ENCODE measurements around the gene GPR84.
"Not testable (repeated sequence)": the region's sequence is repeated elsewhere in the genome, so short reads cannot be mapped to it uniquely, and the experiment has no call there.

The GPR84 gene

DNA sequence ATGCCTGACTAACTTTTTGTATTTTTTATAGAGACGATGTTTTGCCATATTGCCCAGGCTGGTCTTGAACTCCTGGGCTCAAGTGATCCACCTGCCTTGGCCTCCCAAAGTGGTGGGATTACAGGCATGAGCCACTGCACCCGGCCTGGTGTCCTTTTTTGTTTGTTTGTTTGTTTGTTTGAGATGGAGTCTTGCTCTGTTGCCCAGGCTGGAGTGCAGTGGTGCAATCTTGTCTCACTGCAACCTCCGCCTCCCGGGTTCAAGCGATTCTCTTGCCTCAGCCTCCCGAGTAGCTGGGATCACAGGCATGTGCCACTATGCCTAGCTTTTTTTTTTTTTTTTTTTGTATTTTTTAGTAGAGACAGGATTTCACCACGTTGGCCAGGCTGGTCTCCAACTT, 10.0 kb downstream of the GPR84 start:
- not testable (repeated sequence) for DNase-seq

DNA sequence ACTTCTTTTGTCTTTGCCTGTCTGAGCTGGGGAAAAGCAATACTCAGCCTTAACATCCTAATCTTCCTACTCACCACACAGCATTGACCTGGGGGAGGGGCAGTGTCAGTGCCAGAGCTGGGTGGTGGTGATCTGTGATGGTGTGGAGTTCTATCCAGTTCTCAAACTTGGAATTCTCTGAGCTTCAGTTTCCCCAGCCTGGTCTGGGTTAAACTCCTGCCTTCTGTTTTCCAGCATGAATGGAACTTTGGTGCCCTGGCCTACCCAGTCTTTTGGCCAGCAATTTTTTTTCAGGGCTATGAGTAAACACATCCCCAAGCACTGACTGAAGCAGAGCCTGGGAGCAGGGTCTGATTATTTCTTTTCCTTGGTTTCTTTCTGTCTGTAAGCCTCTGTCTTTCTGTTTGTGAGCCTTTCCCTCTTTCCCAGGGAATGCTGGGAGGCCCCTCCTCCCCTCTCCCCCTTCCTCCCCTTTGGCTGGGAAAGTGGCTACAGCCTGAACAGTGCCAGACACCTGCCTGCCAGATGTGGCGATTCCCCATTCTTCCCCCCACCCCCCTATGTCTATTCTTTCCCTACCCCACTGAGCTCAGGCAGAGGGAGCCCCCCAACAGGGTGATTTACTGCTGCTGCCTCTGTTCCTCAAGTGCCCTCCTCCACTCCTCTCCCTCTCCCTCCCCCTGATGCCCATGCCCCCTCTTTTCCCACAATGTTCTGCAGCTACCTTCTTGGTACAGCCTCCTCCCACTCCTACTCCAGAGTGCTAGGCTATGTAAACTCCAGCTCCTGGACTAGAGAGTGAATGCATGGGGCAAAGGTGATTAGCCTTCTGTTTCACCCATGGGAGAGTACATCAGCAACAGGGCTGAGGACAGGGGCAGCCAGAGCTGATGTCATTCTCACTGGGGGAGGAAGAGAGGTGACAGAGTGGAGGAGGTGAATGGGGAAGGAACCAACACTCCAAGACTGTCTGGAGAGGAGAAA, 11.1 kb downstream of the GPR84 start:
- no peak for DNase-seq

DNA sequence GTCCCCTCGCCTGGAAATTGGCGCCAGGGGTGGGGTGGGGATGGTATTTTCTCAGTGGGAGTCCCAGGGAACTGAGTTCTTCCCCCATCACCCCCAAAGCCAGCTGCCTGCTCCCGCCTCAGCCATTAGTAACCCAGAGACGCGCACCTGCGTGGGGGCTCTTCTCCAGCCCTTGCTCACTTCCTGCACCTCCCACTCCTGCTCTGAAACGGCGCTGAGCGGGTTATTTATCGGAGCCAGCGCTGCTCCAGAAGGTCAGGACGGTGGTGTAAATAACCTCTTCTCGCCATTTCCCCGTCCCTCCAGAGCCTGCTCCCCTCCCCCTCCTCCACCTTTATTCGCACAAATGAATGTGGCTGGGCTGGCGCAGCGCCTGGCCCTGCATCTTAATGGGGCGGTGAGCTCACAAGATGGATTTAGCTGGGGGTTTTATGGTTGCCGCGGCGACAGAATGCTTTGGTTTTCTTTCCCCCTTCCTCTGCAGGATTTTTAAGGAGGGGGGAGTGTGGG, 12.2 kb downstream of the GPR84 start:
- DNase-seq: peak in 1 of 2 donors; percentile 24

DNA sequence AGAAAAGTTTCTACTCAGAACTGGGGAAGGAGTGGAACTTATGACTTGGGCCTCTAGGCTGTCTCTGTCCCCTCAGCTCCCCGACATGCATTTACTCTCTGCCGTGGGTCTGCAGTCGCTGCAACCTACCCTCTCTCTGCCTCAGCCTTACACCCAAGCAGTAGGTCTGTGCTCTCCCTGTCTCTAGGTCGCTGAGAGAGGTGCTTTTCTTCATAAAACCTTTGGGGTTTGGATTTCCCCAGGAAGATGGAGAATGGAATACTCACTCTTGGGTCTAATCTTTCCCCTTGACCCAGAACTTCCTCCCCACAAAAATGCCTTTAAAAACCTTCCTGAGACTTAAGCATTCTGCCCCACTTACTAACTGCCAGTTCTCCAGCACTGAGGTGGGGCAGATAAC, 12.9 kb downstream of the GPR84 start:
- no peak for DNase-seq

DNA sequence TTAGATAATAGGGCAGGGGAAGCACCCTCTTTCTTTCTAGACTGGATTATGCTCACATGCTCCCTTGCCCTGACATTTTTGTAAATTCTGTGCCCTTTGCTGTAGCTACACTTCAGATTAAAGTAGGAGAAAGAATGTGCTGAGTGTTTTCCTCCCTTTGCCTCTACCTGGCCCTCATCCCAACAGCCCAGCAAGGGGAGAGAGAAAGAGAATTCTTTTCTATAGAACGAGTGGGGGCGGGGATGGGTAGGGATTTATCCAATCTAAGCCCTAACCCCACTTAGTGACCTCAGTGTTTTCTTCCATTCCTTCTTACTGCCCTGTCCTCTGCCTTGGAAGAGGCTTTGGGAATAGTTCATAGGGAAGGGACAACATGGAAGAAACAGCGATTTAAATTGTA, 13.5 kb downstream of the GPR84 start:
- no peak for DNase-seq

DNA sequence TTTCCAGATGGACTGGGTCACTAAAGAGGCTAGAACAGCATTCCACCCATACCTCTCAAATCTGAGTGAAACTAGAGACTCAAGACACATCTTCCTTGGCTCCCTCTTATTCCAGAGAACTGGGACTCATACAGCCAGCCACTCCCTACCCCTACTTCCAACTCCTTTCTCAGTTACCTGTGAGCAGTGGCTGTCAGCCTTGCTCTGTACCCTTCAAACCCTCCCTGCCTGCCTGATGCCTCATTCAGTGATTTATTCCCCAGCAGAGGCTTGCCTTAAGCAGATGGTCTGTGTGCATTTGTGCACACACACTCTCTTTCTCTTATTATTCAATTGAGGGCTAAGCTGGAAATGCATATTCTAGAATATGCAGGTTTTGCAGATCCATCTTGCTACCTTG, 14.6 kb downstream of the GPR84 start:
- DNase-seq: no peak

DNA sequence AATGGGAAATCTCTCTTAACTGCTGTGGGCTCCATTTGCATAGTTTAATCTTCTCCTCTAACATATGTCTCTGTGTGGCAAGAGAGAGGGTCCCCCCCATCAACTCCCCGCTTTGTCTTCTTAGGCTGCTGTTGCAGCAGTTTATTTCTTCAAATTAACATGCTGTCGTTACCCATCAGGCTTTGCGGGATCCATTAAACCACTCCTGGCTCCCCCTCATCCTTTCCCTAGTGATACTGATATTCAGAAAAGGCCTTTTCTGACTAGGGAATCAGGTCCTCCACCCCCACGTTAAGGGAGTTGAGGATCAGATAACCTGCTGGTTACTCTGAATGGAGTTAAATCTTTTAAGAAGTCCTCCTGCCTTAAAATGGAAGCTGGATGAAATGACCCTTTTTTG, 15.2 kb downstream of the GPR84 start:
- no peak for DNase-seq

DNA sequence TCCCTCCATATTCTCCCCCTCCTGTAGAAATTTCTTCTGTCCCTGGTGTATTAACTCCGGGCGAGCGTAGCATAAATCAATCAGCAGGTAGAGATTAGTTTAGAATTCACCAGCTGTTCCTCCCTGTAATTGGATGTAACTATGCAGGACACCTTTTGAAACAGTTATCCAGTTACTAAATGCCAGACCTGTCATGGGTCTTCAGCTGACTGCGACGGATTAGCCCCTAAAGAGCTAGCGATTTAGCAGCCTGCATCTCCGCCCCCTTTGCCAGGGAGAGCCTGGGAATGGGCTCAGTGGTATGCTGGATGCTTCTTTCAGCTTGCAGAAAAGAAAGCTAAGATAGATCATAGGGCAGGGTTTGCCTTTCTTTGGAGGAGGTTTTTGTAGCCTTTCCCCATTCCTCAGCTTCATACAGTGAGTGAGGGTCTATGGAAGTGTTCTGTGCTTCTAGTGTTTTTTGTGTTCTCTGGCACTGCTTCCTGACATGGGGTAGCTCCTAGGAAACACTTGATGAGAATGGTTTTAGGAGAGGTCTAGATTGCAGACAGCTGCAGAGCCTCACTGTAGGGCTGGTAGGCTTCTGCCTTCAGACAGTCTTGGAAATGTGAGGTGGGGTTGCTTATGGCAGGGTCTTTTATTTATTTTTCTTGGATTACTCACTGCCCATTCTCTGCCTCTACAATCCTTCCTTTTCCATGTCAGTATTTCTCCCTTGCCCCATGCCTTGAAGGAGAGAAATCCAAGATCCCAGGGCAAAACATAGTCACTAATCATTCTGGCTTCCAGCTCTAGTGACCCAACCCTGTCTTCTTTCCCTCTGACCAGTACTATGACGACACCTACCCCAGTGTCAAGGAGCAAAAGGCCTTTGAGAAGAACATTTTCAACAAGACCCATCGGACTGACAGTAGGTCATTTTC, 22.6 kb downstream of the GPR84 start:
- no peak for DNase-seq

DNA sequence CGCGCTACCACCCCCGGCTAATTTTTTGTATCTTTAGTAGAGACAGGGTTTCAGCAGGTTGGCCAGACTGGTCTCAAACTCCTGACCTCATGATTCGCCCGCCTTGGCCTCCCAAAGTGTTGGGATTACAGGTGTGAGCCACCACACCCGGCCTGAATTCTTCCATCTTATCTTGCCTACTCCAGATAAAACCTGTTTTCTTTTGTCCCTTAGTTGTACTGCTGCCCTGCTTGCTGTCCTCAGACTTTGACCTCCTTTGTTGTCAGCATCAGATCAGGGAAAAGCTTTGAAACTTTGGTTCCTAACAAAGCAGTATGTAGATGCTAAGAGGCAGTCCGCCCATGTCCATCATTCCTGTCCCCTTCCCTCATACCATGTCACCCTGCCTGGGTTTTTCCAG, 23.4 kb downstream of the GPR84 start:
- no peak for DNase-seq

DNA sequence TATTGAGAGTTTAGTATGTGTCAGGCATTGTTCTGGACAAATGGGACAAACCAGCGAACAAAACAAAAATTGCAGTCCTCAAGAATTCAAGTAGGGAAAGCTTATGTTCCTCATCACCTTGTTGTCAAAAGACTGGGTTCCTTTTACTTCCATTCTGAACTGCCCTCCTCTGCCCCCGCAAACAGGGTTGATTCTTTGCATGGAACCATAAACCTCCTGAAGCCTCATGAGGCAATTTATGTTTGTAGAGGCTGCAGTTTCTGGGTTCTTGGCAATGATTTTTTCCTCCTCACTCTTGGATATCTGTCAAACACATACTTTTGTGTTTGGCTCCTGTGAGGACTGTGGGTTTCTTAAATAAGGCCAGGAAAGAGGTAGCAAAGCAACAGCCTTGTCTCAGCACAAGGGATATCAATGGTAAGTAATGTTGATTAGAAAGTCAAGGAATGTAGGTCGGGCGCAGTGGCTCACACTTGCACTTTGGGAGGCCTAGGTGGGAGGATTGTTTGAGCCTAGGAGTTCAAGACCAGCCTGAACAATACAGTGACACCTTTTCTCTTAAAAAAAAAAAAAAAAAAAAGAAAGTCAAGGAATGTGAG, 25.5 kb downstream of the GPR84 start:
- DNase-seq: no peak

DNA sequence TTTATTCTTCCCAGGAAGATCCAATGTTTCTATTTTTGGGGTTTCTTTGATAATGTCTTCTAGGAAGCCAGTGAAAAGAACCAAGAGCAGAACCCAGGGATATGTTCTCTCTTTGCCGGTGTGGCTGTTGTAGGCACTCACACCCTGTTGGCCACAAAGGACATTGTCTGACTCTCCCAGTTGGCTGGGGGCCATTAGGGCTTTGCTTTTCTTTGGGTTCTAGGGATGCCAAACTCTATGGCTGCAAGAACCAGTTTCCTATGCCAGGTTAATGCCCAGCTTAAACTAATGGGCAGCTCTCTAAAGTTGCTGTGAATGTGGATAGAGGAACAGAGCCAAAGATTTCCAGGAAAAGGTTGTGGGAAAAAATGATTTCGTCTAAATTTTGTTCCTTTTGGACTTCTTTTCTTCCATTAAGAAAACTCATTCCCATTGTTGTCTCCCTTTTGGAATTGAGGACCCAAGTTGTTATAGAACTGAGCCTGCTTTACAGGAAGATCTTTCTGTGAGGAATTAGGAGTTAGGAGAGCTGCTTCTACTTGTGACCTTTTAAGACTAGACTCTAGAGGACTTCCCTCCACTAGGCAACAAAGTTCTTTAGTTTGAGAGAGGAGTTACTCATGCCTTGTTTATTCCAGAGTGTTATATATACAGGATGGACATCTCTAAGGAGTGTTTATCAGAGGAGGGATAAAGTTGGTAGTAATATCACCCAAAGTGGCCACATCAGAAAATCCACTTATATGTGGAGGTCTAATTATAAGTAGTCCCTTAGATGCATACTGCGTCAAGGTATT, 26.2 kb downstream of the GPR84 start:
- no peak for DNase-seq

DNA sequence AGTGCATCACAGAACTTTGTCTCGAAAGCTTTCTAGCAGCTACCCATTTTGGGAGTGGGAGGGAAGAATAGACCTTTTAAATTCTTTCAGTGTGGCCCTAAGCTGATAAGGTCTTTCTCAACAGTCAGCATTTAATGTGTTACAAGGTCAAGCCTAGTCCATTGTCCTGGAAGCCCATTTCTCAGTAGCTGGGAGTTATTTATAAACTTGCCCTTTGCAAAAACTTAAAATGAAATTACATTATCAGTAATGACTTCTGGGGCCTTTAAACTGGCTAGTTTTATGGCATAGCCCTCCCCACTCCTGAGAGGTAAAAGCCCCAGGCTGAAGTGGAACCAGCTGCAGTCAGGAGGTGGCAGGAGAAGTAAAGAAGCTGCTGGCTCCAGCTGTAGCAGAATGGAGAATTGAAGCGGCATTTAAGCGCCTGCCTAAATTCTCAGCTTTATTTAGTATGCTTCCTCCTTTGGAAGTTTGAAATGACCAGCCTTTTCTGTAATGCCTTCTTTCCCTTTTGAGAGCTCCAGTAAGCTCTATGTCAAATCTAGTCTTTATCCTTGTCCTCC, 26.9 kb downstream of the GPR84 start:
- peak in 1 of 2 donors; percentile 21 for DNase-seq

DNA sequence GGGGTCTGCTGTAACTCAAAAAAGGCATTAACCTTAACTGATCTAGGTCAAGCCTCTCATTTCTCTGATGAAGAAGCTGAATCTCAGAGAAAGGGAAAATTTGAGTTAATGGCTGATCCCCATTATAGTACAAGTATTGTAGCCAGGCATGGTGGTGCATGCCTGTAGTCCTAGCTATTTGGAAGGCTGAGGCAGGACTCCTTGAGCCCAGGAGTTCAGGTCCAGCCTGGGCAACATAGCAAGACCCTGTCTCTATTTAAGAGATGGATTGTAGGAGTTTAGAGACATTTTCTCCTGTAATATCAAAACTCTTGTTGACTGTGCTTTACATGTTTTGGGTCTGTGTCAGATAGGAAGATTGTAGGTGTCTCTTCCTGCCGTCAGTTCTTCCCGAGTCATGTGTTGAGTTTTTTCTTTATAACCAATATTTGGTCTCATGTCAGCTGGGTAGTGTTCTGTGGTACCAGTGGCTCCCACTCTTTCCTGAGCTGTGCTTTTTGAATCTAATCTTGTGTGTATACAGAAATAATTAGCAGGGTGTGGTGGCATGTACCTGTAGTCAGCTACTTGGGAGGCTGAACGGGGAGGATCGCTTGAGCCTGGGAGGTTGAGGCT, 30.8 kb downstream of the GPR84 start:
- DNase-seq: no peak

DNA sequence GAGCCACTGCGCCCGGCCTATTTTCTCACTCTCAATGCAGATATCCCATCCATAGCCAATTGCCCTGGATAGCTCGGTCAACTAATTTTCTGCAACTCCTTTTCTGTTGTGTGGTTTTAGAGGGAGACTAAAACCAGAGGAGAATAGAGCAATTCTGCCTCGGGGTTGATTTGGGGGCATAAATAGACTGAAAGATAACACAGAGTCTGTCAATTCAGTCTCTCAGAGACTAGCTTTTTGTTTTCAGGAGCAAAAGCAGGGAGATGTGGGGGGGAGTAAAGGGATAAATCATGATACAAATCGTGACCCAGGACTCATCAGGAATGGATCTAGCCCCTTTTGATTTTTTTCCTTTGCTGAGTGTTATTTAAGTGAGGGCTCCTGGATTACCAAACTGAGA, 32.8 kb downstream of the GPR84 start:
- DNase-seq: no peak

DNA sequence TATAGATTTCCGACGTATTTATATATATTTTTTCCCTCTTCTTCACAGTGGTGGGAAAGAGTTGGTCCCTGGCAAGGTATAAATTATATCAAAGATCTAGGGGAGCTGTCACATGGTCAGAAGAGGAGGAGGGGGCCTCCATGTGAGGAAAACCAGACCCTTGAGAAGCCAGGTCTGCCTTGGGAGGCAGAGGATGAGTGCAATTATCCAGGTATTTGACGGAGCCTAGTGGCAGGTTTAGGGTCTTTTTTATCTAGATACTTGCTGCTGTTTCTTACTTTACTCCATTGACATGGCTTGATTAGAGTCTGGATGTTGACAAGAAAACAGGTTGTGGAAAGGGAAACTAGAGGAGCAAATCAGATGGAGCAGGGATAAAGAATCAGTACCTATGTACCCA, 33.8 kb downstream of the GPR84 start:
- DNase-seq: no peak

DNA sequence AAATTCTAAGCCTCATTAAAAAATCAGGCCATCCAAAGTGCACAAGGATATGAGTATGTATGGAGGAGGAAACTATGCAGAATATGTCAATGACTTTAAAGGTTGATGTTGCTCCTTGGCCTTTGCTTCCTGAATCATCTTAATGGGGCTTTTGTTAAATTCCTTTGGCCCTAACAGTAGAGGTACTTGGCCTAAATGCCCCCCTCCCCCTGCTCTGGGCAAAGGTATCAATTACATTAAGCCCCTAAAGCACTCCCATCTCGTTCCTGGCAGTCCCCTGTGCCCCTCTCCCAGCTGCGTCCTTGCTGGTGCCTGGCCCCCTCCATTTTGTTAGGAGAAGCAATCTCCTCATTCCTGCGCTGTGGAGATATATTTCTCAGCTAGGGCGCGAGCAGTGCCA, 34.5 kb downstream of the GPR84 start:
- DNase-seq: no peak

DNA sequence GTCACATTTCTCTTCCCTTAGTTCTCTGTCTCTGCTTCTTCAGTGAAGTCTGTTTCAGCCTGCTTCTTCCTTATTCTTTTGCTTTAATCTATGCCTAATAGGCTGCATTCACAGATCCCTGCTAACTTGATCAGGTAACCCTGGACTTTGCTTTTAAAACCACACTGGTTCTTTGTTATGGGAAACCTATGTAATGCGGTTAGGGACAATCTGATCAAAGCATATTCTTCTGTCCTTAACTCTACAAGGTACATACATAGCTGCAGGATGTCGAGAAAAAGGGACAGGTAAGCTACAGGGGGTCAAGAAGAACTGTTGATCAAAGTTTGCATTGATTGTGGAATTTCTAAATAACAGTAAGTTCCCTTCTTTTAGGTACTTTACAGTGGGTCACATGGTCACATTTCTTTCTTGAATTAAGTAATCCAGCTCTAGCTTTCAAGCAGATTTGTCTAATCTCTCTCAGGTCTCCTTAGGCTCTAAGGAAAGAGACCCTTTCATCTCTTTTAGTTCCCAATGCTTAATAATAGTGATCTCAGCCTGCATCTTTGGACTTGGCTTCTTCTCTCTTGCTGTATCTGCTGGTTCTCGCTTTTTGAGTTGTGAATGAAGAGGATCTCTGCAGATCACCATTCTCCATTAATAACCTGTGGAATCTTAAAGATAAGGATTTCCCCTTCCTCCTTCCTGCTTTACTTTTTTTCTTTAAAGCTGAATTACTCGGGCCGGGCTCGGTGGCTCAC, 35.5 kb downstream of the GPR84 start:
- no peak for DNase-seq

DNA sequence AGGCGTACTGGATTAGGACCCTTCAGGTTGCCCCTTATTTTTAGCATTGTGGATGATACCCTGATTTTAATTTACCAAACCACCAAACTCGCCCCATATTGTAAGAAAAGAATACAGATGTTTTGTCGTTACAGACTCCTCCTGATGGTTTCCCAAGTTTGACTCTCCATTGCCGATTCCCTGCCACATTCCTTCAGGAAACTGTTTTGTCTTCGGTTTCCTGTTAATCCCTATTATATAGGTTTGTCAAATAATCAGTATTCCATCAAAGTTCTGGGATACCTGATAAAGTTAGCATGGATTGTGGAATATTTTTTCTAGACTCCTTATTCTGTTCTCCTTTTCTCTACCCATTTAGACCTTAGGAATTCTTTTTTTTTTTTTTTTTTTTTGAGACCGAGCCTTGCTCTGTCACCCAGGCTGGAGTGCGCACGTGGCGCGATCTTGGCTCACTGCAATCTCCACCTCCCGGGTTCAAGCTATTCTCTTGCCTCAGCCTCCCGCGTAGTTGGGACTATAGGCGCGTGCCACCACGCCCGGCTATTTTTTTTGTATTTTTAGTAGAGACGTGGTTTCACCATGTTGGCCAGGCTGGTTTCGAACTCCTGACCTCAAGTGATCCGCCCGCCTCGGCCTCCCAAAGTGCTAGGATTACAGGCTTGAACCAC, 38.7 kb downstream of the GPR84 start:
- DNase-seq: not testable (repeated sequence)

DNA sequence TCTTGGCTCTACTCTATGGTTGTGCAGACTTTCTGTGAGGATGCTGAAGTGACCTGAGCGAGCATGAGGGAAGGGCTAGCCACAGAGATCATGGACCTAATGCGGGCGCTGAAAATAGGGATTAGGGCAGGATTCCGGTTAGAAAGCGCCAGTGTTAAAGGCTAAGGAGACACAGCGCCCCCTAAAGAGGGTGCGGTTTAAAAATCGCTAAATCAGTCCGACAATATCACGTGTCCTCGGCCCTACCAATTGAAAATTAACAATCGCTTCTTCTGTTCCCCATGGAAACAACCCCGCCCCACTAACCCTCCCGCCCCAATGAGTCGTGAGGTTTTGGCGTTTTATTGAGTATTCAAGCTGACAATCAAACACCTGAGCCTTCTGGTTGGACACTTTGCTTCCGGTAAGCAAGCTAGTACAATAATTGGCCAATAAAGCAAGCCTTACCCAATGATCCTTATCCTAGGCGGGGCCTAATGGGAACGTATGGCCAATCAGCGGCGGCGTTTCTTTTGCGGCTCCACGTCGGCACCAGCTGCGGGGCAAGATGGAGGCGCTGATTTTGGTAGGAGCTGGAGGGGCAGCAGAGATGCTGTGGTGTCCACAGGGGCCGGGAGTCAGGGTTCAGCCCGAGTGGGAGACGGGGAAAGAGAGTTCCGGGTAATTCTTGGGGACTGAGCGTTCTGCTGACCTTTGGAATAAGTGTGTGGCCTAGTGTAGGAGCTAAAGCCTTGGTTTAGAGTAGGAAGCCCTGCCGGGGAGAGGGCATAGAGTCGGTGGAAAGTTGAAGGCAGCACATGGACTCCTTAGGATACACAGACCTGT, 39.5 kb downstream of the GPR84 start, which contains the start of gene COPZ1:
Gene COPZ1 (plus strand): TSS at position 515 of the 825 bp plus-strand sequence. CDS start 33 bp downstream, at position 548.
- peak; percentile 87 to 99 for DNase-seq

Data from bone marrow (tissue), 2 donors.